GM19240 (cell line): ENCODE results near the gene CHAF1A.

Experiments
- DNase-seq: peaks from one replicate; pipeline ENCODE4 v3.0.0; 2011; ENCODE audit warnings: low spot score; ENCODE audit not compliant: insufficient read length

The CHAF1A gene

DNA sequence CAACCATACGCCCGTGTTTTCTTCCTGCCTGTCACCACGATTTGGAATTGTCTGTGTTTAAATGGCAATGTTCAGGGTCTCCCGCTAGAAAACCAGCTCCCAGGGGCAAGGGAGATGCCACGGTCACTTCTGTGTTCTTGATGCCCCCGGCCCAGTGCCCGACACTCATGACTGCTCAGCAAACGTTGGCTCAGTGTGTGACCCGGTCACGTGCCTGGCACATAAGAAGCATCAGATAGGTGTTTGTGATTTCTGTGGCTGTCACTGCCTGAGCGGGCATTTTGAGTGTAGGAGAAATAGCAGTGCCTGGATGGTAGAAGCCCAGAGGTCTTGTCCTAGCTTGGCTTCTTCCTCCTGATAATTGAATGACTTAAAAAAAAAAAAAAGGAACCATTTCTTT is 85.1 kb downstream of the CHAF1A start:
- DNase-seq = no peak

DNA sequence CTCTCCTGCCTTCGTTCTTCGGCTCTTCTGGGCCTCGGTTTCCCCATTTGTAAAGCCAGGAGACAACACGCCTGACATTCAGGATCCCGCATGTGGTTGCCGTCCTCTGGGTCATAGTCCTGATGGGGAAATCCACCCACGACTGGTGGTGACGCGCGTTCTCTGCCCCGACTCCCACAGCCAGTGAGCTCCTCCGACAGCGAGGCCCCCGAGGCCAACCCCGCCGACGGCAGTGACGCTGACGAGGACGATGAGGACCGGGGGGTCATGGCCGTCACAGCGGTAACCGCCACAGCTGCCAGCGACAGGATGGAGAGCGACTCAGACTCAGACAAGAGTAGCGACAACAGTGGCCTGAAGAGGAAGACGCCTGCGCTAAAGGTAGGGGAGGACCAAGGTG is 86.1 kb downstream of the CHAF1A start:
- no peak for DNase-seq

DNA sequence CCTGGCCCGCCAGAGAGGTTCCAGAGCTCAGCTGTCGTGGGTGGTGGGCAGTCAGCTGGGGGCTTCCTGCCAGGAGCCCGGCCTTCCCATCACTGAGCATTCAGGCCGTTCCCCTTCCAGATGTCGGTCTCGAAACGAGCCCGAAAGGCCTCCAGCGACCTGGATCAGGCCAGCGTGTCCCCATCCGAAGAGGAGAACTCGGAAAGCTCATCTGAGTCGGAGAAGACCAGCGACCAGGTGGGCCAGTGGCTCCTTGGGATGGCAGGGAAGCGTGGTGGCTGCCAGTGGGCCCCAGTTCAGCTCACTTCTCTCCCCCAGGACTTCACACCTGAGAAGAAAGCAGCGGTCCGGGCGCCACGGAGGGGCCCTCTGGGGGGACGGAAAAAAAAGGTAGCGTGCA is 89.0 kb downstream of the CHAF1A start:
- DNase-seq = no peak

DNA sequence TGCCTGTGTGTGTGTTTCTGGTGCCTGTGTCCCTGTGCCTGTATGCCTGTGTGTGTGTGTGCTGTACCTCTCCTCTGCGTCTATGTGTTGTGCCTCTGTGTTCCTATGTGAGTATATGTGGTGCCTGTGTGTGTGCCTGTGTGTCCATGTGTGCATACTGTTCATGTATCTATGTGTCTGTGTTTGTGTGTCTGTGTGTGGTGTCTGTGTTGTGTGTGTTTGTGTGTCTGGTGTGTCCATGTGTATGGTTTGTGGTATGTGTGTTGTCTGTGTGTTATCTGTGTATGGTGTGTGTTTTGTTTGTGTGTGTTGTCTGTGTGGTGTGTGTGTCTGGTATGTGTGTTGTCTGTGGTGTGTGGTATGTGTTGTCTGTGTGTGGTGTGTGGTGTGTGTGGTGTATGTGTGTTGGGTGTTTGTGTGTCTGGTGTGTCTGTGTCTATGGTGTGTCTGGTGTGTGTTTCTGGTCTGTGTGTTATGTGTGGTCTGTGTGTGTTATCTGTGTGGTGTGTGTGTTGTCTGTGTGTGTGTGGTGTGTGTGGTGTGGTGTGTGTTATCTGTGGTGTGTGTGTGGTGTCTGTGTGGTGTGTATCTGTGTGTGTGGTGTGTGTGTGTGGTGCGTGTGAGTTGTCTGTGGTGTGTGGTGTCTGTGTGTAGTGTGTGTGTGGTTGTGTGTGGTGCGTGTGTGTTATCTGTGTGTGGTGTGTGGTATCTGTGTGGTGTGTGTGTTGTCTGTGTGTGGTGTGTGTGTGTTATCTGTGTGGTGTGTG is 90.1 kb downstream of the CHAF1A start:
- DNase-seq = no peak
